Fibroblast of mammary gland (primary cell): Measurements from ENCODE around the gene SPATS2.
A peak's percentile ranks its signal among the peaks of the same experiment; 100 is the strongest.

Source experiments
- DNase-seq: peaks from one replicate; pipeline ENCODE4 v3.0.0-alpha.2; 2010; ENCODE audit warnings: low read depth
- H3K4me3 ChIP-seq: 2 replicates; pipeline ENCODE4 v1.5.1; 2011; ENCODE audit warnings: low read depth, mild to moderate bottlenecking, low read length, moderate library complexity; ENCODE audit not compliant: control insufficient read depth
- TF ChIP-seq, protein P1 (sequence below): conservative IDR thresholded peaks from 2 replicates; pipeline ENCODE4 v1.5.1; 2011; ENCODE audit warnings: low read depth, low read length, inconsistent platforms; ENCODE audit not compliant: control insufficient read depth, insufficient read depth

SPATS2 gene

GRCh38 chr12:49491823-49492222 is 124.6 kb downstream of the SPATS2 start:
- TF ChIP-seq, protein P1, sequence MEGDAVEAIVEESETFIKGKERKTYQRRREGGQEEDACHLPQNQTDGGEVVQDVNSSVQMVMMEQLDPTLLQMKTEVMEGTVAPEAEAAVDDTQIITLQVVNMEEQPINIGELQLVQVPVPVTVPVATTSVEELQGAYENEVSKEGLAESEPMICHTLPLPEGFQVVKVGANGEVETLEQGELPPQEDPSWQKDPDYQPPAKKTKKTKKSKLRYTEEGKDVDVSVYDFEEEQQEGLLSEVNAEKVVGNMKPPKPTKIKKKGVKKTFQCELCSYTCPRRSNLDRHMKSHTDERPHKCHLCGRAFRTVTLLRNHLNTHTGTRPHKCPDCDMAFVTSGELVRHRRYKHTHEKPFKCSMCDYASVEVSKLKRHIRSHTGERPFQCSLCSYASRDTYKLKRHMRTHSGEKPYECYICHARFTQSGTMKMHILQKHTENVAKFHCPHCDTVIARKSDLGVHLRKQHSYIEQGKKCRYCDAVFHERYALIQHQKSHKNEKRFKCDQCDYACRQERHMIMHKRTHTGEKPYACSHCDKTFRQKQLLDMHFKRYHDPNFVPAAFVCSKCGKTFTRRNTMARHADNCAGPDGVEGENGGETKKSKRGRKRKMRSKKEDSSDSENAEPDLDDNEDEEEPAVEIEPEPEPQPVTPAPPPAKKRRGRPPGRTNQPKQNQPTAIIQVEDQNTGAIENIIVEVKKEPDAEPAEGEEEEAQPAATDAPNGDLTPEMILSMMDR, result no peak
- H3K4me3 ChIP-seq, result no peak overlapping the region
- no peak for DNase-seq

DNA sequence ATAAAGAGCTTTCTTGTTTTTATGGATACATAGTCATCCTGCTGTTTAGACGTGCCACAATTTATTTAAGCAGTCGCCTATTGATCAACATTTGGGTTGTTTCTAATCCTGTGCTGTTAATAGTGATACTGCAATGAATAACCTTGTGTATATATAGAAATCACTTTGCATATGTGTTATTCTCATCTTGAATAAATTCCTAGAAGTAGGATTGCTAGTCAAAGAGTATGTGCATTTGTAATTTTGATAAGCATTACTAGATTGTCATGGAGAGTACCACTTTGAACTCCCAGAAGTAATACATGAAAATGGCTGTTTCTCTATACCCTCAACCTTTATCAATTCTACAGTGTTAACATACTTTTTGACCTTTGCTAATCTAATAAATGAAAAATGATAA is 126.6 kb downstream of the SPATS2 start:
- H3K4me3 ChIP-seq, result no peak overlapping the region
- TF ChIP-seq, protein P1, result no peak
- DNase-seq, result no peak

- TF ChIP-seq, protein P1, result no peak
- H3K4me3 ChIP-seq, result no peak overlapping the region
- no peak for DNase-seq
Measured at GRCh38 chr12:49496417-49497360, 129.4 kb downstream of the SPATS2 start.

GRCh38 chr12:49501895-49502294 is 134.6 kb downstream of the SPATS2 start:
- no peak overlapping the region for H3K4me3 ChIP-seq
- TF ChIP-seq, protein P1, result no peak
- no peak for DNase-seq

- DNase-seq, result peak; percentile 30
- TF ChIP-seq, protein P1, result no peak
- H3K4me3 ChIP-seq, result no peak overlapping the region
Measured at GRCh38 chr12:49502590-49502989, 135.3 kb downstream of the SPATS2 start.

DNA sequence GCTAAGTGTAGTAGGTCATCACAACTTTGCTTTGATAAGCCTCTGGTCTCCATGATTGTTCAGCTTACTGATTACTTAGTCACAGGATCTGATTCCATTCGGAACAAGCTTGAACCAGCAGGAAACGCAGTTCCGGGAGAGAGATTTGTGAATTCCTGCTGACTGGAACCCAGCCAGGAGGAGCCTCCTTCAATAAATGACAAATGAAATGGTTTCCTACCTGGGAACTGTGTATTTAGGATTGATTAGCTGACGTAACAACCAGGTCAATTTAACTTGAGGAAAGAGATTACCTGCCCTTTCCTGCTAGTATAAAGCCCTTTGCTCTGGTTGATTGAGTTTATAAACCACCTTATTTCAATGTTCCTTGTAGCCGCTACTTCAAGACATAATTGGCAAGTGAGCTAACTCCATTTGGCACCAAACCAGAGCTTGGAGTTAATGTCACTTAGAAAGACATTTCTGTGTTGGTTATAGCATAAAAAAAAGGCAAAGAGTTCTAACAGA is 136.5 kb downstream of the SPATS2 start:
- TF ChIP-seq, protein P1, result no peak
- peak; percentile 55 for DNase-seq
- H3K4me3 ChIP-seq, result no peak overlapping the region
